NCI-H1694 treated with DMSO at 0.1 percent for 48 hours (cell line): ENCODE data around the gene STARD7.

Experiments used
- DNase-seq: peaks from one replicate; lab custom pipeline; 2025; lab: John Stamatoyannopoulos, UW

Gene STARD7

GRCh38 chr2:96197546-96198255, 10.9 kb downstream of the STARD7 start:
- DNase-seq: no peak

- no peak for DNase-seq
Measured at GRCh38 chr2:96195410-96196066, 13.1 kb downstream of the STARD7 start.

- DNase-seq: no peak
Measured at GRCh38 chr2:96191937-96192670, 16.5 kb downstream of the STARD7 start.

GRCh38 chr2:96188821-96189526, 19.7 kb downstream of the STARD7 start:
- DNase-seq: no peak

GRCh38 chr2:96186562-96186961, 22.1 kb downstream of the STARD7 start:
- no peak for DNase-seq

GRCh38 chr2:96185516-96185915, 23.1 kb downstream of the STARD7 start:
- no peak for DNase-seq

GRCh38 chr2:96184989-96185388, 23.6 kb downstream of the STARD7 start:
- DNase-seq: no peak

- no peak for DNase-seq
Measured at GRCh38 chr2:96184188-96184587, 24.4 kb downstream of the STARD7 start.

GRCh38 chr2:96181529-96181928, 27.1 kb downstream of the STARD7 start:
- DNase-seq: no peak

- DNase-seq: no peak
Measured at GRCh38 chr2:96180521-96180920, 28.1 kb downstream of the STARD7 start.

GRCh38 chr2:96180002-96180401, 28.6 kb downstream of the STARD7 start:
- DNase-seq: no peak

GRCh38 chr2:96176661-96177060, 32.0 kb downstream of the STARD7 start:
- DNase-seq: no peak

- no peak for DNase-seq
Measured at GRCh38 chr2:96175951-96176350, 32.7 kb downstream of the STARD7 start.

GRCh38 chr2:96174251-96175144, 34.1 kb downstream of the STARD7 start:
- DNase-seq: peak; percentile 79

- no peak for DNase-seq
Measured at GRCh38 chr2:96171831-96172230, 36.8 kb downstream of the STARD7 start.

GRCh38 chr2:96170626-96171025, 38.0 kb downstream of the STARD7 start:
- DNase-seq: no peak

- DNase-seq: no peak
Measured at GRCh38 chr2:96169868-96170507, 38.6 kb downstream of the STARD7 start.

- no peak for DNase-seq
Measured at GRCh38 chr2:96167407-96168013, 41.1 kb downstream of the STARD7 start.

- DNase-seq: no peak
Measured at GRCh38 chr2:96164459-96165184, 44.0 kb downstream of the STARD7 start.
